Measurements from ENCODE around the gene GGT5. TPM values are rescaled to one million over a fixed set of nuclear protein-coding genes. Genes with fewer than 3 reads are reported as not detected.

The GGT5 gene
- total and polyA plus RNA-seq, 2 of the 13 experiments (the other 11 are each of a cell fraction or from before 2014, with no cell fraction given): 0.69 to 3.1 TPM

- TF ChIP-seq AKNA (CRISPR knock-in tag; IDR thresholded peaks at IDR 0.05; ENCODE audit: borderline replicate concordance) (no peak), STAG1 (CRISPR knock-in tag; IDR thresholded peaks at IDR 0.05) (peak; percentile 98), TGIF2 (CRISPR knock-in tag; IDR thresholded peaks at IDR 0.05) (no peak), ZNF558 (CRISPR knock-in tag; IDR thresholded peaks at IDR 0.05; ENCODE audit: borderline replicate concordance) (no peak), ZNF383 (CRISPR knock-in tag; IDR thresholded peaks at IDR 0.05; ENCODE audit: borderline replicate concordance) (no peak), DRAP1 (CRISPR knock-in tag; IDR thresholded peaks at IDR 0.05) (no peak), ZKSCAN1 (IDR thresholded peaks at IDR 0.05; ENCODE audit: low read length) (no peak), ZNF740 (CRISPR knock-in tag; IDR thresholded peaks at IDR 0.05) (0 out of 2 replicates have a peak, but pooled peaks have one; percentile 28), KDM2A (CRISPR knock-in tag; IDR thresholded peaks at IDR 0.05; ENCODE audit: borderline replicate concordance, low read depth) (peak; percentile 50; the same call in 1 of the 2 replicates), SP4 (CRISPR knock-in tag; IDR thresholded peaks at IDR 0.05) (no peak), ZNF331 (CRISPR knock-in tag; IDR thresholded peaks at IDR 0.05) (0 out of 2 replicates have a peak, but pooled peaks have one; percentile 42), THAP11 (CRISPR knock-in tag; IDR thresholded peaks at IDR 0.05) (no peak), ZNF510 (CRISPR knock-in tag; IDR thresholded peaks at IDR 0.05; ENCODE audit: low read depth) (peak; percentile 65; the same call in 1 of the 2 replicates), POLR2AphosphoS5 (IDR thresholded peaks at IDR 0.05; ENCODE audit: low read depth, low read length) (no peak), MYNN (CRISPR knock-in tag; IDR thresholded peaks at IDR 0.05; ENCODE audit: low read depth) (no peak), BCL3 (CRISPR knock-in tag; IDR thresholded peaks at IDR 0.05) (no peak), GPBP1L1 (CRISPR knock-in tag; IDR thresholded peaks at IDR 0.05) (no peak), ZUFSP (CRISPR knock-in tag; IDR thresholded peaks at IDR 0.05; ENCODE audit: borderline replicate concordance) (no peak), SAFB2 (CRISPR knock-in tag; IDR thresholded peaks at IDR 0.05; ENCODE audit: borderline replicate concordance, low read depth) (no peak)
These were observed 55.4 kb downstream of the GGT5 start (continued) for GRCh38 chr22:24189249-24190158.

Measured in HepG2 (cell line).